ENCODE data around the gene TBCD. TPM values are rescaled to one million over a fixed set of nuclear protein-coding genes. Genes with fewer than 3 reads are reported as not detected.
"Not testable (repeated sequence)": the region's sequence is repeated elsewhere in the genome, so short reads cannot be mapped to it uniquely, and the experiment has no call there.

Gene TBCD
- total and polyA plus RNA-seq, 2 donors (not counting 1 experiment from before 2014, with no cell fraction given) = 22.1 to 36.7 TPM

DNA sequence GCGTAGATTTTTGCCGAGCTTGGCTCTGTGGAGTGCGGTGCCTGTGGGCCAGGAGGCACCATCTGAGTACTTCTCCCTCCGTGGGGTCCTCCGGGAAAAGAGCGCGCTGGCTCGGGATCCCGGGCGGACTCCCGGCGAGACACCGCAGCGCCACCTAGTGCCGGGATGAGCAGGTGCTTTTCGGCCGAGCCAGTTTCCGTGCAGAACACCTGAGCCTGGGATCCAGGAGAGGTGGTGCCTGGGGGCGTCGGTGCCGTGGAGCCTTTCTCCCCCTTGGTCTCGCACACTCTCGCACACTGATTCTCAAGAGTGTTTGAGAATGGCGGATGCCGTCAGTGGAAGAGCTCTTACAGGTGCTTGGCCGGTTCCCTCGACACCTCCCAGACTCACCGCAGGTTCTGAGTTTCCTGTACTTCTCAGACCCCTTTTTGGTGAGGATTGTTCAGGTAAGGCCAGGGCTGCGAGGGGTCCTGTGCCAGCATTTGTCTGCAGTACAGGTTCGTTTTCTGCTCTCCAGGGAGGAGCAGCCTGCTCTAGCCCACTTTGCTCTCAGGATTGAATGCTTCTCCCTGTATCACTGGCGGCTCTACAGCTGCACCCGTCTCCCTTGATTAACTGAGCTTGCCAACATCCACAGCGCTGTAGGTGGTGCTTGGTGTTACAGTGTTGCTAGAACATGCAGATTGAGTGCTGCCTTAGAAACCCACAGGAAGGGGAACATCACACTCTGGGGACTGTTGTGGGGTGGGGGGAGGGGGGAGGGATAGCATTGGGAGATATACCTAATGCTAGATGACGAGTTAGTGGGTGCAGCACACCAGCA lies 23.3 kb downstream of the TBCD start:
- H2AFZ ChIP-seq (ENCODE audit: low read length) = no peak overlapping the region
- peak overlapping the region in 1 of 4 experiments; percentile 25 for H3K4me3 ChIP-seq (replicated peaks in 1 of 4; ENCODE audit: control extremely low read depth in 1 of 4, insufficient read depth in 1 of 4, low read depth in 3 of 4, low read length in 4 of 4)
- H3K27ac ChIP-seq (ENCODE audit: insufficient read depth, low read length) = no peak overlapping the region
- peaks cover 4% of the 10 kb centered on the region for H3K4me1 ChIP-seq (ENCODE audit: control insufficient read depth, extremely low read depth, insufficient read depth, low read length)
- H3K27me3 ChIP-seq (ENCODE audit: control insufficient read depth, insufficient read depth, low read length) = no peaks in the 10 kb centered on the region
- H3K4me2 ChIP-seq (ENCODE audit: extremely low read depth, insufficient read depth, low read length) = no peak overlapping the region
- H3K79me2 ChIP-seq (ENCODE audit: control insufficient read depth, insufficient read depth, low read length) = no peaks in the 10 kb centered on the region
- no peak overlapping the region for H3K9ac ChIP-seq (ENCODE audit: insufficient read depth, low read length)
- H3K9me3 ChIP-seq (ENCODE audit: control insufficient read depth, insufficient read depth, low read depth, low read length) = no peaks in the 10 kb centered on the region
- peaks cover 2% of the 10 kb centered on the region for H3K36me3 ChIP-seq (ENCODE audit: control insufficient read depth, insufficient read depth, low read length)
- DNase-seq (ENCODE audit: low read depth in 2 of 2) = peak; percentile 34 to 40
- TF ChIP-seq CTCF (conservative IDR thresholded peaks at IDR 0.05 in 1 of 2, IDR thresholded peaks at IDR 0.05 in 1 of 2; ENCODE audit: low read depth in 1 of 2, low read length in 2 of 2) = peak; percentile 59 to 74
- no peak for TF ChIP-seq EZH2 (IDR thresholded peaks at IDR 0.05; ENCODE audit: low read length, missing control alignments)
- H4K20me1 ChIP-seq (ENCODE audit: control insufficient read depth, extremely low read depth, insufficient read depth, low read length) = no peaks in the 10 kb centered on the region

DNA sequence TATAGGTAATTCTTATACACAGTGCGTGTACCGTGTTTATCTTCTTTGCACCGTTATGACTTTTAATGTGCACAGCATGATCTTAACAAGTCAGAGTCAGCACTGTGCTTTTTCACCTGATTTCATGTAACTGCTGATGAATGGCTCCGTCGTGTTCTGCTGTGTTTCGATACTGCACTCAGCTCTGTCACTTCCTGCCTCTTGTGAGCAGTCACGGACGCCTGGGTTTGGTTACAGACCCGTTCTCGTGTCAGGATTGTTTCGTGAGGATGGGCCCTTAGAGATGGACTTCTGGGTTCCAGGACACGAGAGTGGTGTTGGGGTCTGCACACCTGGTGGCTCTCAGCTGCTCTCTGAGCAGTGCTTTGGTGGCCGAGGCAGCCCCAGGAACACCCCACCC lies 24.6 kb downstream of the TBCD start:
- Histone ChIP-seq H3K9me3 (ENCODE audit: control insufficient read depth, insufficient read depth, low read depth, low read length) (no peaks in the 10 kb centered on the region), H3K4me3 (replicated peaks in 1 of 4; ENCODE audit: control extremely low read depth in 1 of 4, insufficient read depth in 1 of 4, low read depth in 3 of 4, low read length in 4 of 4) (no peak overlapping the region), H4K20me1 (ENCODE audit: control insufficient read depth, extremely low read depth, insufficient read depth, low read length) (no peaks in the 10 kb centered on the region), H3K27me3 (ENCODE audit: control insufficient read depth, insufficient read depth, low read length) (no peaks in the 10 kb centered on the region), H2AFZ (ENCODE audit: low read length) (no peak overlapping the region), H3K27ac (ENCODE audit: insufficient read depth, low read length) (no peak overlapping the region), H3K4me2 (ENCODE audit: extremely low read depth, insufficient read depth, low read length) (no peak overlapping the region), H3K79me2 (ENCODE audit: control insufficient read depth, insufficient read depth, low read length) (no peaks in the 10 kb centered on the region), H3K9ac (ENCODE audit: insufficient read depth, low read length) (no peak overlapping the region), H3K36me3 (ENCODE audit: control insufficient read depth, insufficient read depth, low read length) (peaks cover 2% of the 10 kb centered on the region), H3K4me1 (ENCODE audit: control insufficient read depth, extremely low read depth, insufficient read depth, low read length) (peaks cover 5% of the 10 kb centered on the region)
- TF ChIP-seq CTCF (conservative IDR thresholded peaks at IDR 0.05 in 1 of 2, IDR thresholded peaks at IDR 0.05 in 1 of 2; ENCODE audit: low read depth in 1 of 2, low read length in 2 of 2) = no peak
- TF ChIP-seq EZH2 (IDR thresholded peaks at IDR 0.05; ENCODE audit: low read length, missing control alignments) = no peak
- DNase-seq (ENCODE audit: low read depth in 2 of 2) = no peak

DNA sequence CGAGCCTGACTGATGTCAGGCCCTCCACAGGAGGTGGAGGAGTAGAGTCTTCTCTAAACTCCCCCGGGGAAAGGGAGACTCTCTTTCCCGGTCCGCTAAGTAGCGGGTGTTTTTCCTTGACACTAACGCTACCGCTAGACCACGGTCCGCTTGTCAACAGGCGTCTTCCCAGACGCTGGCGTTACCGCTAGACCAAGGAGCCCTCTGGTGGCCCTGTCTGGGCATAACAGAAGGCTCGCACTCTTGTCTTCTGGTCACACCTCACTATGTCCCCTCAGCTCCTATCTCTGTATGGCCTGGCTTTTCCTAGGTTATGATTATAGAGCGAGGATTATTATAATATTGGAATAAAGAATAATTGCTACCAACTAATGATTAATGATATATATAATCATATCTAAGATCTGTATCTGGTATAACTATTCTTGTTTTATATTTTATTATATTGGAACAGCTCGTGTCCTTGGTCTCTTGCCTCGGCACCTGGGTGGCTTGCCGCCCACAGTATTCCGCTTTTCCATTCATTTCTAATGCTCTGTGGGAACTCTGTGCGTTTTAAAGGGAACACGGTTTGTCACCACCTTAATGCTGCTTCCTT lies 26.0 kb downstream of the TBCD start:
- not testable (repeated sequence) for H3K9me3 ChIP-seq (ENCODE audit: control insufficient read depth, insufficient read depth, low read depth, low read length); H3K36me3 ChIP-seq (ENCODE audit: control insufficient read depth, insufficient read depth, low read length)

More for the DNA sequence above, 26.0 kb downstream of the TBCD start:
- not testable (repeated sequence) for H3K4me1 ChIP-seq (ENCODE audit: control insufficient read depth, extremely low read depth, insufficient read depth, low read length); H3K27ac ChIP-seq (ENCODE audit: insufficient read depth, low read length); H4K20me1 ChIP-seq (ENCODE audit: control insufficient read depth, extremely low read depth, insufficient read depth, low read length); H3K79me2 ChIP-seq (ENCODE audit: control insufficient read depth, insufficient read depth, low read length); DNase-seq (ENCODE audit: low read depth in 2 of 2); H3K4me2 ChIP-seq (ENCODE audit: extremely low read depth, insufficient read depth, low read length); H3K4me3 ChIP-seq (replicated peaks in 1 of 4; ENCODE audit: control extremely low read depth in 1 of 4, insufficient read depth in 1 of 4, low read depth in 3 of 4, low read length in 4 of 4); H3K27me3 ChIP-seq (ENCODE audit: control insufficient read depth, insufficient read depth, low read length); H2AFZ ChIP-seq (ENCODE audit: low read length); H3K9ac ChIP-seq (ENCODE audit: insufficient read depth, low read length)
- TF ChIP-seq CTCF (conservative IDR thresholded peaks at IDR 0.05 in 1 of 2, IDR thresholded peaks at IDR 0.05 in 1 of 2; ENCODE audit: low read depth in 1 of 2, low read length in 2 of 2) = peak in 1 of 2 donors; percentile 16

All from fibroblast of lung (primary cell).